ENCODE results near the gene SDS. TPM values are rescaled to one million over a fixed set of nuclear protein-coding genes. Genes with fewer than 3 reads are reported as not detected.

SDS gene
- total RNA-seq, 1 experiment from 2014 or later: not detected

- intact Hi-C loops (cut with micrococcal nuclease): no loop called here
- Histone ChIP-seq H3K4me2 (ENCODE audit: low read length) (no peak overlapping the region), H3K4me3 (replicated peaks in 1 of 2; ENCODE audit: low read depth in 1 of 2, low read length in 2 of 2) (no peak overlapping the region), H4K20me1 (ENCODE audit: insufficient read depth) (no peaks in the 10 kb centered on the region), H3K36me3 (ENCODE audit: control insufficient read depth in 1 of 2, insufficient read depth in 2 of 2, low read length in 2 of 2) (no peaks in the 10 kb centered on the region), H3K27me3 (ENCODE audit: insufficient read depth, low read length) (no peaks in the 10 kb centered on the region), H3K9me3 (ENCODE audit: control insufficient read depth in 1 of 2, insufficient read depth in 1 of 2, low read depth in 1 of 2, low read length in 2 of 2) (no peaks in the 10 kb centered on the region), H3K4me1 (ENCODE audit: control insufficient read depth in 1 of 2, insufficient read depth in 2 of 2, low read length in 2 of 2) (peaks cover 0 to 6% of the 10 kb centered on the region in 2 experiments; a peak in 2 of 4 replicates), H2AFZ (ENCODE audit: low read depth, low read length, poor library complexity, severe bottlenecking) (no peak overlapping the region), H3K27ac (ENCODE audit: low read depth, low read length) (no peak overlapping the region), H3K9ac (ENCODE audit: low read length) (no peak overlapping the region), H3K9me2 (ENCODE audit: insufficient read depth) (no peaks in the 10 kb centered on the region), H3K79me2 (ENCODE audit: insufficient read depth, low read length) (no peaks in the 10 kb centered on the region)
- POLR2A ChIA-PET: interaction anchor here (0.6 kb wide), 1 partner anchor 37 kb away, joined by 3 read pairs; no protein-coding TSS in a partner anchor
- no peak for ATAC-seq
- CTCF ChIA-PET: no interaction called here
- BruUV-seq (replicated peaks): no TSS peak
- RAD21 ChIA-PET (ENCODE audit: low non-redundant PET in 1 of 2, low total read pairs in 2 of 2, uncharacterized antibody in 2 of 2, unreplicated experiment in 2 of 2): no interaction called here
- TF ChIP-seq JUND (IDR thresholded peaks at IDR 0.05) (no peak), ZBTB33 (IDR thresholded peaks at IDR 0.05; ENCODE audit: extremely low read depth, insufficient replicate concordance, low read length) (no peak), SP1 (IDR thresholded peaks at IDR 0.05; ENCODE audit: low read depth) (no peak), POLR2A (IDR thresholded peaks at IDR 0.05; ENCODE audit: borderline replicate concordance, extremely low read depth, insufficient read depth, insufficient read length) (no peak), CEBPB (IDR thresholded peaks at IDR 0.05; ENCODE audit: low read depth) (no peak)
- no peak for DNase-seq (ENCODE audit: low read depth, low spot score)
These were observed 3.3 kb downstream of the SDS start for GRCh38 chr12:113400362-113400761.

GRCh38 chr12:113399490-113399889 lies 4.2 kb downstream of the SDS start:
- H3K27ac ChIP-seq (ENCODE audit: low read depth, low read length): no peak overlapping the region
- no peak overlapping the region for H2AFZ ChIP-seq (ENCODE audit: low read depth, low read length, poor library complexity, severe bottlenecking)
- ATAC-seq (no peak), DNase-seq (ENCODE audit: low read depth, low spot score) (no peak)
- H3K27me3 ChIP-seq (ENCODE audit: insufficient read depth, low read length): no peaks in the 10 kb centered on the region
- H3K4me2 ChIP-seq (ENCODE audit: low read length): no peak overlapping the region
- H4K20me1 ChIP-seq (ENCODE audit: insufficient read depth): no peaks in the 10 kb centered on the region
- H3K36me3 ChIP-seq (ENCODE audit: control insufficient read depth in 1 of 2, insufficient read depth in 2 of 2, low read length in 2 of 2): no peaks in the 10 kb centered on the region
- ChIA-PET RAD21 (ENCODE audit: low non-redundant PET in 1 of 2, low total read pairs in 2 of 2, uncharacterized antibody in 2 of 2, unreplicated experiment in 2 of 2) (no interaction called here), CTCF (no interaction called here), POLR2A (no interaction called here)
- no TSS peak for BruUV-seq (replicated peaks)
- H3K9me3 ChIP-seq (ENCODE audit: control insufficient read depth in 1 of 2, insufficient read depth in 1 of 2, low read depth in 1 of 2, low read length in 2 of 2): no peaks in the 10 kb centered on the region
- peaks cover 0 to 6% of the 10 kb centered on the region in 2 experiments; a peak in 2 of 4 replicates for H3K4me1 ChIP-seq (ENCODE audit: control insufficient read depth in 1 of 2, insufficient read depth in 2 of 2, low read length in 2 of 2)
- H3K9ac ChIP-seq (ENCODE audit: low read length): no peak overlapping the region
- H3K9me2 ChIP-seq (ENCODE audit: insufficient read depth): no peaks in the 10 kb centered on the region
- intact Hi-C loops (cut with micrococcal nuclease): no loop called here
- H3K4me3 ChIP-seq (replicated peaks in 1 of 2; ENCODE audit: low read depth in 1 of 2, low read length in 2 of 2): no peak overlapping the region
- no peaks in the 10 kb centered on the region for H3K79me2 ChIP-seq (ENCODE audit: insufficient read depth, low read length)
- TF ChIP-seq POLR2A (IDR thresholded peaks at IDR 0.05; ENCODE audit: borderline replicate concordance, extremely low read depth, insufficient read depth, insufficient read length): no peak
- TF ChIP-seq SRF (IDR thresholded peaks at IDR 0.05; ENCODE audit: low read depth): no peak
- TF ChIP-seq YY1 (IDR thresholded peaks at IDR 0.05; ENCODE audit: extremely low read depth, insufficient replicate concordance, low read depth, low read length): no peak
- no peak for TF ChIP-seq ZNF274 (IDR thresholded peaks at IDR 0.05; ENCODE audit: low read depth, low read length)
- no peak for TF ChIP-seq ZFX (IDR thresholded peaks at IDR 0.05)
- TF ChIP-seq SIN3A (IDR thresholded peaks at IDR 0.05; ENCODE audit: low read depth): no peak
- TF ChIP-seq RAD21 (IDR thresholded peaks at IDR 0.05; ENCODE audit: low read depth): no peak
- no peak for TF ChIP-seq CTCF (IDR thresholded peaks at IDR 0.05 in 2 of 3, conservative IDR thresholded peaks at IDR 0.05 in 1 of 3; ENCODE audit: borderline replicate concordance in 1 of 3, insufficient read depth in 1 of 3, low read depth in 2 of 3, low read length in 2 of 3)
- TF ChIP-seq EZH2phosphoT487 (IDR thresholded peaks at IDR 0.05; ENCODE audit: borderline replicate concordance): no peak
- no peak for TF ChIP-seq ATF3 (IDR thresholded peaks at IDR 0.05)
- TF ChIP-seq POLR2AphosphoS5 (IDR thresholded peaks at IDR 0.05; ENCODE audit: low read depth, low read length): no peak
- no peak for TF ChIP-seq EZH2 (IDR thresholded peaks at IDR 0.05)
- TF ChIP-seq CBX3 (IDR thresholded peaks at IDR 0.05; ENCODE audit: low read depth): no peak
- no peak for TF ChIP-seq EGR1 (IDR thresholded peaks at IDR 0.05; ENCODE audit: low read depth)

Data from HCT116 (cell line).